NCI-H226 (cell line): Measurements from ENCODE around the gene MRFAP1.

ENCODE experiments used
- DNase-seq: peaks from one replicate; pipeline ENCODE4 v3.0.0-alpha.2; 2015

Gene MRFAP1

DNA sequence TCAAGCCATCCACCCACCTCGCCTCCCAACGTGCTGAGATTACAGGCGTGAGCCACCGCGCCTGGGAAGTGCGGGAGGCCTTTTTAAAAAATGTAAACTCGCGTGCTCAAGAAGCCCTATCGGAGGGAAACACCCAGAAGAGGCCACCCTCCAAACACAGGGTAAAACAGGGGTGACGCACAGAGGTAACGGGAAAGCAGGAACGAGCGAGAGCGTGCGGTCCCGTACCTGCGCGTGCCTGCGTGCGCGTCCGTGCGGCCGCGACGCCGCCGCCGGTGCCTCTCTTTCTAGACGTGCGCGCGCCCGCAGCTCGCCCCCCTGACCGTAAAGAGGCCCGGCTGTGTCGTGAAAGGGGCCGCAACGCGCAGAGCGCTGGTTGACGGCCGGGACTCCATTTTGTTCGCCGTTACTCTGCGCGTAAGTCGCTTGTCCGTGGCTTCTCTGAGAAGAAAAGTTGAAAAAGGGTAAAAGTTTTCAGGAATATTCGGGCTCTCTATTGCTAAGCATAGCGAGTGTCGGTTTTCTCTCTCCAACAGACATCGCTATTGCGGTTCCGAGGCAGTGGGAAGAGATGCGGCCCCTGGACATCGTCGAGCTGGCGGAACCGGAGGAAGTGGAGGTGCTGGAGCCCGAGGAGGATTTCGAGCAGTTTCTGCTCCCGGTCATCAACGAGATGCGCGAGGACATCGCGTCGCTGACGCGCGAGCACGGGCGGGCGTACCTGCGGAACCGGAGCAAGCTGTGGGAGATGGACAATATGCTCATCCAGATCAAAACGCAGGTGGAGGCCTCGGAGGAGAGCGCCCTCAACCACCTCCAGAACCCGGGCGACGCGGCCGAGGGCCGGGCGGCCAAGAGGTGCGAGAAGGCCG, at the start of gene MRFAP1:
Gene MRFAP1 (plus strand): TSS at position 394 of the 872 bp plus-strand sequence. CDS start 178 bp downstream, at position 572.
- peak; percentile 92 for DNase-seq

DNA sequence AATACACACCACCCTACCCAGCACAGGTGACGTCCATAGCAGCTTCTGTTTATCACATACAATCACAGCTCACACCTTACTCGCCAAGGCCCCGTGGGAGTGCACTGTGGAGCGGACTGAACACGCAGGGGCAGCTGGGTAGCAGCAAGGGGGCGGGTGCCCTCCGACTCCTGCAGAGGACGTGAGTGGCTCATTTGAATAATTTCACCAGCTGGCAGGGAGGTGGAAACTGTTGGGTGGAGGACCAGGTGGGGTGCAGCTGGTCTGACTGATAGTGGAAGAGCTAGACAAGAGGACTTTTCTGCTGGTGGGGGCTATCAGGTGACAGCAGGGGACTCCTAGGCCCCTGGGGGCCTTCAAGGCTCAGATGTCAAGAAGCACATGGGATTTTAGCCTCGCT, 49.2 kb upstream of the MRFAP1 start:
- DNase-seq, result no peak

DNA sequence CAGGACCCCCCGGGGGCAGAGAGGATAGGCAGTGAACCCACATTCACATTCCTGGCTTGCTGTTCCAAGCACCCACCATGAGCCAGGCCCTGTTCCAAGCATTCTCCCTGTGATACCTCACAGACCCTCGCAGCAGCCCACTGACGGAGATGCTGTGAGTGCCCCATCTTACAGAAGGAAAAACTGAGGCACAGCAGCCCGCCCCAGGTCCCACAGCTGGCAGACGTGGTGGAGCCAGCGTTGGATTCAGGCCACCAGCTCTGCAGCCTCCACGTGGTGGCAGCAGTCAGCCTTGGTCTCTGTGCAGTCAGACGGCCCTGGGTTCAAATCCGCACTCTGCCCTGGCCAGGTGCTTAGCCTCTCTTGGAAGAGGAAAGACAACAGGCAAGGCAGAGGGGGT, 48.7 kb upstream of the MRFAP1 start:
- DNase-seq, result no peak

GRCh38 chr4:6592804-6593563, 47.5 kb upstream of the MRFAP1 start:
- DNase-seq, result no peak

DNA sequence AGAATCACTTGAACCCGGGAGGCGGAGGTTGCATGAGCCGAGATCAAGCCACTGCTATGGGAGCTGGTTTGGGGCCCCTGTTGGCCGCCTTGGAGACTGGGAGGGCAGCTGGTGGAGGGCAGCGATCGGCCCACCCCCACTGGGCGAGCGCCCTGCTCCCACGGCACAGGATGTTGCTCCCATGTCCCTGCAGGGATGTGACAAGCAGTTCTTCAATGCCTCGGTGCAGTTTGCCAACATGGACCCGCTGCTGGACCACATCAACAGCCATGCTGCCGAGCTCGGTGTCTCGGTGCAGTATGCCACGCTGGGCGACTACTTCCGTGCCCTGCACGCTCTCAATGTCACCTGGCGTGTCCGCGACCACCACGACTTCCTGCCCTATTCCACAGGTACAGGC, 46.1 kb upstream of the MRFAP1 start:
- no peak for DNase-seq

DNA sequence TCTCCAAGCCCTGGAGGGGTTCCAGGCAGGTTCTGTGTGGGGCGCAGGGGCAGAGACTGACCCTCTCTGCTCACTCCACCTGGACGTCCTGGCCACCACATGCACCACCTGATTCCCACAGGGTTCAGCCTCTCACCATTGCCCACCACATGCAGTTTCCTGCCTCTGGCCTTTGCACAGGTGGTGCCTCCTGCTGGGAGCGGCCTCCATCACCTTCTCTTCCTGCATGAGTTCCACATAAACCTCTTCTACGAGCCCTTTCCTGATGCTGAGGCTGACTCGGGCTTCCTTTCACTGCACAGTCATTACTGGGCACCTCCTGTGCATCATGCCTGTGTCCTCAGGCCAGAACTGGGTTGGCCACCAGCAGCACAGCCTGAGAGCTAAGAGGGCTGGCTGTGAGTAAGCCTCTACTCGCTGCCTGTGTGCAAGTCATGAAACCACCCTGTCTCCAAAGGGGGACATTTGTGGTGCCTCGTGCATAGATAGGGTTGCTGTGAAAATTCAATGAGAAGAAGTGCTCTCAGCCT, 45.6 kb upstream of the MRFAP1 start:
- no peak for DNase-seq

- no peak for DNase-seq
Observed at GRCh38 chr4:6595897-6596537, 44.5 kb upstream of the MRFAP1 start.

- no peak for DNase-seq
Observed at GRCh38 chr4:6596948-6597347, 43.5 kb upstream of the MRFAP1 start.

DNA sequence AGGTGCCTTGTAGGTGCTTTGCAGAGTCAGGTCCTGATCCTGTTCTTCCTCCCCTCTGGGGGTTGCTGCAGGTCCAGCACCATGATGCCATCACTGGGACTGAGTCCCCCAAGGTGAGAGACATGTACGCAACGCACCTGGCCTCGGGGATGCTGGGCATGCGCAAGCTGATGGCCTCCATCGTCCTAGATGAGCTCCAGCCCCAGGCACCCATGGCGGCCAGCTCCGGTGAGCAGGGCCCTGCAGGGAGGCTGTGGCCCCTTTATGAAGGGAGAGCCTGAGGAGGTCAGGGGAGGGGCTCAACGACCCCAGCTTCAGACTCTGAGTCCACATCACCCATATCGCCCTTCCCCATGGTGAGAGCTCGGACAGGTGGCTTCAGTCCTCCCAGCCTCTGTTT, 42.4 kb upstream of the MRFAP1 start:
- DNase-seq, result no peak

DNA sequence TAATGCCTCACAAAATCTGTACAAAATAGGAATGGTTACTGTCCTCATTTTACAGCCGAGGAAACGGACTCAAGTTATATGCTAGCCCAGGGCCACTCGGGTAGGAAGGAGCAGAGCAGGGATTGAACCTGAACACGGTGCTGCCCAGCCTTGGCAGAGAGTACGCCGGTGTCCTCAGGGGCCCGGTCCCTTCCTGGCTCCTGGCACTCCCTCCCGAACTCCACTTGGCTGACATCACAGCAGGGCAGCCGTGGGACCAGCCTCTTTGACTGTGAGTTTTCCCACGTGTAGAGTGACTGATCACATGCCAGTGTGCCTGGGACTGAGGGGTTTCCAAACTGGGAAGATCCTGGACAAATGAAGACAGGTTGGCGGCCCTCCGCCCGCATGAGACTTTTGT, 41.8 kb upstream of the MRFAP1 start:
- no peak for DNase-seq

DNA sequence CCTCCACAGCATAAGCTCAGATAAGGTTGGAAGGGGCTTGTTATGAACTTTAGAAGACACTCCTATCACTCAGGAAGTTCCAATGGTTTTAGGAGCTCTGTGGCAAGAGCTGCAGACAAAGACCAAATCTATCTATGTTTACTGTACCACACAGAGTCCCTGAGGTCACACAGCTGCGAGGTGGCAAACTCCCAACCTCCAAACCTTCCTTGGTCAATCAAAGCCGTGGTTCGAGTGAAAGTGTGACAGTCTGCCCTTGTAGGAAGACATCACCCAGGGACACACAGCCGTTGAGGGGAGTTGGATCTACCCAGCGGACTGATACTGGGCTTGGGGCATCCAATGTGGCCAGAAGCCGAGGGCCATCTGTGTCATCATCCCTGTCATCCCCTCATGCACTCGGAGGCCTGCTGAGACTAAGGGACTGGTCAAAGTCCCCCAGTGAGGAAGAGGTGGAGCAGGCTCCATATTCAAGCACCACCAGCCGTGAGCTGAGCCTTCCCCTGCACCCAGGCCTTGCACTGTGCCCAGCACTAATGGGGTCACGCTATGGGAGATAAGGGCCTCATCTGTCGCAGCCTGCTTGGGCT, 38.7 kb upstream of the MRFAP1 start:
- no peak for DNase-seq

DNA sequence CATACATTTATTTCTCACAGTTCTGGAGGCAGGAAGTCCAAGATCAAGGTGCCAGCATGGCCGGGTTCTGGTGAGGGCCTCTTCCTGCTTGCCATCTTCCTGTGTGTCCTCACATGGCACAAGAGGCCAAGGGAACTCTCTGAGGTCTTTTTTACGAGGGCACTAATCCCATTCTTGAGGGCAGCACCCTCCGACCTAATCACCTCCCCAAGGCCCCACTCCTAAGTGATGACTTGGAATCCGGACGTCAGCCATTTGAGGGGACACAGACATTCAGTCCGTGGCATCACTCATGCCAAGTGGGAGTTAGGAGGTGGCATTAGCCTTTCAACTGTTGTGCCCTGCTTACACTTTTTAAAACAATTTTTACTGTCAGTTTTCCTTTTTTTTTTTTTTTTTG, 38.2 kb upstream of the MRFAP1 start:
- no peak for DNase-seq

DNA sequence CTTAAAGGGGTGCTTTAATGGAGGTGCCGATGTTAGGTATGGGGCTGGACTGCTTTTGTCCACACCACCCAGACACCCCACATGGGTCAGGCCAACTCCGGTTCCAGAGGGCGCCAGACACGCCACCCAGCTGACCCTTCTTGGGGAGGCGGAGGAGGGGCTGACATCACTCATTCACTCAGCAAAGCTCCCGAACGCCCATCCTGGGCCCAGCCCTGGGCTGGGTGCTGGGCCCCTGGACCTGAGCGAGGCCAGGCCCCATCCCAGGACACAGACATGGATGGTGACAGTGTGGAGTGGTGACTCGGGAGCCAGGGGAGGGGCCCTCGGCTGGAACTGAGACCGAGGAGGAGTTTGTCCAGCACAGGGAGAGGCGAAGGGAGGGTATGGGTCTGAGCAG, 37.4 kb upstream of the MRFAP1 start:
- DNase-seq, result no peak

- DNase-seq, result no peak
Observed at GRCh38 chr4:6605114-6605513, 35.4 kb upstream of the MRFAP1 start.

DNA sequence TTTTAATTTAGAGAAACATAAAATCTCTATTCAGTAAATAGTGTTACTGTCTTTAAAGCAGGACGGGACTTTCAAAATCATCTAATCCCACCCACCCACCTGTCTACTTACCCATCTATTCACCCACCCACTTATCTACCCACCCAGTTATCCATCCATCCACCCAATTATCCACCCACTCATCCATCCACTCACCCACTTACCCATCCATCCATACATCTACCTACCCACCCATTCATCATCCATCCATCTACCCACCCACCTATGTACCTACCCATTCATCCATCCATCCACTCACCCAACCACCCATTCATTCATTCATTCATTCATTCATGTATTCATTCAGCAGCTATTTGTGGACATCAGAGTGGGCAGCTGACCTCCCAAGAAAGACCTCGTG, 34.9 kb upstream of the MRFAP1 start:
- DNase-seq, result no peak

- no peak for DNase-seq
Observed at GRCh38 chr4:6606465-6607235, 33.8 kb upstream of the MRFAP1 start.

GRCh38 chr4:6607368-6608055, 33.0 kb upstream of the MRFAP1 start:
- no peak for DNase-seq

DNA sequence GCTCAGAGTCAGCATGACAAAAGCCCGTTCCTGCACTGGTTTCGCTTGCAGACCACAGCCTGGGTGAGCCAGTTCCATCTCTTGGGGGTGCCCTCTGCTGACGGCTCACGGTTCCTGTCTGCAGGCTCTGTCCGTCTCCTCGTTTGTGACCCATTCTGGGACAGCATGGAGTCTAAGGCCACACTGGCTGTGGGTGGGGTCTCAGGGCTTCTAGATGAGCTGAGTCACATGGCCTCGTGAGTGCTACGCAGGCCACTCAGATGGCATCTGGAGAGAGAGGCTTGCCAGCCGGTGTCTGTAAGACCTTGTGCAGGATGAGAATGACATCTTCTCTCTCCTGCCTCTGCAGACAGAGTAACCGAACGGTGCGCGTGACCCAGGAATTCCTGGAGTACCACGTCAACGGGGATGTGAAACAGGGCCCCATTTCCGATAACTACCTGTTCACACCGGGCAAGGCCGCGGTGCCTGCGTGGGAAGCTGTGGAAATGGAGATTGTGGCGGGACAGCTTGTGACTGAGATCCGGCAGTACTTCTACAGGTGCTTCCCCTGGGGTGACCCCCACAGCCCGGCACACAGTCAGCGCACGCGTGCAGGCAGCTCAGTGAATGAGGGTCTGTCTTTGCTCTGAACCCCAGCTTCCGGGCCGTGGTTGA, 31.6 kb upstream of the MRFAP1 start:
- no peak for DNase-seq

- DNase-seq, result no peak
Observed at GRCh38 chr4:6609415-6610079, 30.9 kb upstream of the MRFAP1 start.

DNA sequence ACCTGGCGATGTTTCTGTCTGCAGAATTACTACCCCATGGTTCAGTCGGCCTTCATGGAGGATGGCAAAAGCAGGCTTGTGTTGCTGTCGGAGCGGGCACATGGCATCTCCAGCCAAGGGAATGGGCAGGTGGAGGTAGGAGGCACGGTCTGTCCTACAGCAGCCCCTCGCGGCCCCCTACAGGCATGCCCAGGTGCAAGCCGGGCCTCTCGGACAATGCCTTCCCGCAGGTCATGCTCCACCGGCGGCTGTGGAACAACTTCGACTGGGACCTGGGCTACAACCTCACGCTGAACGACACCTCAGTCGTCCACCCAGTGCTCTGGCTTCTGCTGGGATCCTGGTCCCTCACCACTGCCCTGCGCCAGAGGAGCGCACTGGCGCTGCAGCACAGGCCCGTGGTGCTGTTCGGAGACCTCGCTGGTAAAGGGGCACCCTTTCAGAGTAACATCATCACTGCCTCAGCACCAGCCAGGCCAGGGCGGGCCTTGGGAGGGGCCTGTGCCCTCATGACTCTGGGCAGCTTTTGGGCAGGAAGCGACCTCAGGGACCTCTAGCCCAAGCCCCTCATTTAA, 29.5 kb upstream of the MRFAP1 start:
- no peak for DNase-seq
